GM19351 (cell line): ENCODE results near the gene HSP90AA1.

ENCODE experiments used
- ATAC-seq: cut with Tn5 transposase; IDR thresholded peaks from one replicate; pipeline ENCODE4 v1.9.1; 2021; ENCODE audit warnings: mild to moderate bottlenecking, moderate library complexity; ENCODE audit not compliant: unreplicated experiment

HSP90AA1 gene

DNA sequence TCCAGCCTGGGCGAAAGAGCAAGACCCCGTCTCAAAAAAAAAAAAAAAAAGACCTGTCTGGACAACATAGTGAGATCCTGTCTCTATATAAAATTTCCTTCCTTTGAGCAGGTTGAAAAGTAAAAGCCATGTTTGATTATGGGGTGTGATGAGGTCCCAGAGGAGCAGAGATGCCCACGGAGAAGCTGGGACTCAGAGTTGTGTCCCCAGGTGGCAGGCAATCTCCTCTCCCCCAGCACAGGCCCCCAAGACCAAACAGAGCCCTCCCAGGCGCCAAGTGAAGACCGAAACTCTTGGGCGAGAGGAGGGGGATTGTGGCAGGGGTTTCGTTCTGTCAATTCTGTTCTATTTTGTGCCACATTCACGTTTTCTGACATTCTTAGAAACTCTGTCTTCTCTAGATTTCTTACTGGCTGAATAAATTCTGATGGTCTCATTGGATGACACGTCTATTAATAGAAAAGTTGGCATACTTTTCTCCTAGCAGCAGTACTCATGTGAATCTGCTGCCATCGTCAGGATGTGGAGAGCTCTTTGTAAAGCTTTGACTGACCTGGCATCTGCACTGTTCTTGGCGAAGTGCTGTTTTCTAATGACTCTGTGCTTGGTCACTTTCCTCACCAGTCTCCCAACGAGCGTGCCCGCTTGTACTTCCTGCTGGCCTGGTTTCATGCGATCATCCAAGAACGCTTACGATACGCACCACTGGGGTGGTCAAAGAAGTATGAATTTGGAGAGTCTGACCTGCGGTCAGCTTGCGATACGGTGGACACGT lies 43.4 kb downstream of the HSP90AA1 start:
- ATAC-seq = no peak

DNA sequence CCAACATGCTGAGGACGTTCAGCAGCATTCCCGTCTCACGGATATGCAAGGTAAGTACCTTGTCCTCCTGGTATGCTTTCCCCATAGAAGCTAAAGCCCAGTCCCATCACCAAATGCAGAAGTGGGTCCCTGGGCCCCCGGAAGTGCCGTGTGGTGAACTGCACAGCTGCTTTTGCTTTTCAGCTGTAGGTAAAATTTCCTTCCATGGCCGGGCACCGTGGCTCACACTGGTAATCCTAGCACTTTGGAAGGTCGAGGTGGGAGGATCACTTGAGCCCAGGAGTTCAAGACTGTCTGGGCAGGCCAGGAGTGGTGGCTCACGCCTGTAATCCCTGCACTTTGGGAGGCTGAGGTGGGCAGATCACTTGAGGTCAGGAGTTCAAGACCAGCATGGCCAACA lies 44.1 kb downstream of the HSP90AA1 start:
- no peak for ATAC-seq

- ATAC-seq = no peak
Observed at GRCh38 chr14:102040153-102040552, 46.7 kb downstream of the HSP90AA1 start.

GRCh38 chr14:102039157-102039556 lies 47.7 kb downstream of the HSP90AA1 start:
- ATAC-seq = no peak

DNA sequence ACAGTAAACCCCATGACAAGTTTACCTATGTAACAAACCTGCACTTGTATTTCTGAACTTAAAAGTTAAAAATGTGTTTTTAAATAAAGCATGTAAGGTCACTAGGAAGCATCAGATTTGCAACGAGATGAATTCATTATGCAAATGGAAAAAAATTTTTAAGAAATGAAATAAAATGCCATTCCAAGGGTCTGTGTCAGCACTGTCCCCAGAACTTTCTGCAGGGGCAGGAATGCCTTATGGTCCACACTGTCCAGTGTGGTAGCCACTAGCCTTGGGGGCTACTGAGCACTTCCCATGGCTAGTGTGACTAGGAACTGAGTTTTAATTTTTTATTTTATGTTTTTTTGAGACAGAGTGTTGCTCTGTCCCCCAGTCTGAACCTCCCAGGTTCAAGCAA lies 49.2 kb downstream of the HSP90AA1 start:
- ATAC-seq = no peak

DNA sequence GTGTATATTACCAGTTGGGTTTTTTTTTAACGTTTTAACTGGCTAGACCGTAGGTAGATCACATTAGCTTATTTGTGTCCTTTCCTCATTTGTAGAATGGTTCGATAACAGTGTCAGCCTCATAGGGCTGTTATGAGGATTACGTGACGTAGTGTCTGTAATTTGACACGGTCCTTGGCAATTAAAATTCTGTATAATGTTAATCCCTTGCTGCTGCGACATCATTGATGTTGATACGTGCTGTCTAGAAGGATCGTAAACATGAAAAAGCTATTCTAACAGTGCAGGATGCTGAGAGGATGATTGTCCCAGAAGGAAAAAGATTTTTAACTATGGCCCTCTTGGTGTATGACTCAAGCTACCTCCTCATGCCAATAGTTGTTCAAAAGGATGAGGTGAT lies 50.9 kb downstream of the HSP90AA1 start:
- ATAC-seq = no peak

GRCh38 chr14:102034301-102034700 lies 52.5 kb downstream of the HSP90AA1 start:
- no peak for ATAC-seq

GRCh38 chr14:102033241-102033640 lies 53.6 kb downstream of the HSP90AA1 start:
- ATAC-seq = no peak
